Cardiac ventricle fibroblast (primary cell): ENCODE data around the gene DLGAP5. TPM values are rescaled to one million over a fixed set of nuclear protein-coding genes. Genes with fewer than 3 reads are reported as not detected.

Experiments used
- total RNA-seq: library from RNA; depleted of rRNA; stranded (reverse); fragments of >200 nt; gene quantifications from 2 replicates; pipeline ENCODE4 v1.2.3, GENCODE V29; 2015

Gene DLGAP5
- 1.6 and 2.6 TPM in 2 replicates for total RNA-seq

GRCh38 chr14:55191203-55192053, at the start of gene DLGAP5:
DLGAP5 (minus strand) TSS chr14:55191585; CDS start chr14:55189179, 2,406 bp downstream.

GRCh38 chr14:55129086-55129427, 62.3 kb downstream of the DLGAP5 start, which contains the start of gene LGALS3:
LGALS3 (plus strand) TSS chr14:55129252; CDS start chr14:55137374, 8,122 bp downstream.

Other genes with a start within 250 kb of the DLGAP5 start
- gene WDHD1, start 164.5 kb downstream of the DLGAP5 start, total RNA-seq, result 2.6 and 3.9 TPM in 2 replicates
- gene SOCS4, start 164.3 kb downstream of the DLGAP5 start, total RNA-seq, result 7.6 and 8.1 TPM in 2 replicates
- gene MAPK1IP1L, start 139.9 kb downstream of the DLGAP5 start, total RNA-seq, result 29.0 and 56.2 TPM in 2 replicates
- gene LGALS3, start 62.3 kb downstream of the DLGAP5 start, total RNA-seq, result 713 and 932 TPM in 2 replicates
- 8.1 and 8.4 TPM in 2 replicates for gene FBXO34, start 79.8 kb upstream of the DLGAP5 start, total RNA-seq
- gene ATG14, start 220.2 kb upstream of the DLGAP5 start, total RNA-seq, result 9.7 and 10.8 TPM in 2 replicates
- not detected in 2 replicates for gene TBPL2, start 249.0 kb upstream of the DLGAP5 start, total RNA-seq